Right atrium auricular region (tissue), 2 donors: ENCODE results near the gene EPB41. TPM values are rescaled to one million over a fixed set of nuclear protein-coding genes. Genes with fewer than 3 reads are reported as not detected.
"Not testable (repeated sequence)": the region's sequence is repeated elsewhere in the genome, so short reads cannot be mapped to it uniquely, and the experiment has no call there.

Experiments
- DNase-seq: peaks from one replicate; pipeline ENCODE4 v3.0.0-alpha.2; 2019; ENCODE audit warnings: low spot score
- H3K27ac ChIP-seq, 2 donors: fragments of 200-600 bp; sonication (generic); 1 replicate in 1 of 2; 2 replicates in 1 of 2; pipeline ENCODE4 v1.5.1; 2016 to 2019
- H3K27me3 ChIP-seq, 2 donors: fragments of 200-600 bp; sonication (generic); one replicate each; pipeline versions ENCODE4 v1.5.1 to v1.6.0; 2017 to 2019
- H3K36me3 ChIP-seq: fragments of 200-600 bp; sonication (generic); one replicate; pipeline ENCODE4 v1.5.1; 2016
- H3K4me1 ChIP-seq, 2 donors: fragments of 200-600 bp; sonication (generic); one replicate each; pipeline versions ENCODE4 v1.5.1 to v1.6.0; 2017 to 2019
- H3K4me3 ChIP-seq, 2 donors: fragments of 200-600 bp; sonication (generic); 1 replicate in 1 of 2; 2 replicates in 1 of 2; pipeline ENCODE4 v1.5.1; 2017 to 2019; ENCODE audit warnings: mild to moderate bottlenecking in 1 of 2, moderate library complexity in 1 of 2
- H3K9me3 ChIP-seq, 2 donors: fragments of 200-600 bp; sonication (generic); one replicate each; pipeline ENCODE4 v1.5.1; 2019
- CTCF ChIP-seq, 2 donors: fragments of 200-600 bp; sonication (generic); IDR thresholded peaks; one replicate each; pipeline ENCODE4 v1.5.1; 2019; ENCODE audit warnings: antibody characterized with exemption in 2 of 2
- total RNA-seq, 2 donors: library from RNA; depleted of rRNA; stranded (reverse); fragments of >200 nt; gene quantifications; one replicate each; pipeline ENCODE4 v1.1.0, GENCODE V29; 2016

EPB41 gene
- total RNA-seq, 2 donors from 2014 or later = 19.1 to 25.4 TPM

- Histone ChIP-seq H3K9me3 (no peaks in the 10 kb centered on the region), H3K4me3 (no peak overlapping the region), H3K27ac (no peak overlapping the region), H3K27me3 (no peaks in the 10 kb centered on the region), H3K36me3 (no peaks in the 10 kb centered on the region), H3K4me1 (no peaks in the 10 kb centered on the region)
- TF ChIP-seq CTCF (IDR thresholded peaks at IDR 0.05) = no peak
- DNase-seq = no peak
Measured at GRCh38 chr1:29084196-29084521, 169.8 kb downstream of the EPB41 start.

- H3K9me3 ChIP-seq = no peaks in the 10 kb centered on the region
- no peaks in the 10 kb centered on the region for H3K36me3 ChIP-seq
- no peak for TF ChIP-seq CTCF (IDR thresholded peaks at IDR 0.05)
- peaks cover 0 to 6% of the 10 kb centered on the region in 2 donors for H3K4me1 ChIP-seq
- no peak overlapping the region for H3K4me3 ChIP-seq
- DNase-seq = no peak
- H3K27me3 ChIP-seq = no peaks in the 10 kb centered on the region
- H3K27ac ChIP-seq = peak overlapping the region in 1 of 2 donors; percentile 46
Measured at GRCh38 chr1:29090937-29091618, 176.7 kb downstream of the EPB41 start.

- not testable (repeated sequence) for DNase-seq, H3K27me3 ChIP-seq, H3K27ac ChIP-seq, H3K4me3 ChIP-seq, H3K9me3 ChIP-seq, H3K36me3 ChIP-seq, H3K4me1 ChIP-seq
Measured at GRCh38 chr1:29092704-29093103, 178.3 kb downstream of the EPB41 start.

GRCh38 chr1:29094433-29094832 lies 180.1 kb downstream of the EPB41 start:
- no peak for DNase-seq
- H3K27ac ChIP-seq = no peak overlapping the region
- no peaks in the 10 kb centered on the region for H3K27me3 ChIP-seq
- no peak overlapping the region for H3K4me3 ChIP-seq
- no peaks in the 10 kb centered on the region for H3K9me3 ChIP-seq
- peaks cover 0 to 6% of the 10 kb centered on the region in 2 donors for H3K4me1 ChIP-seq
- no peaks in the 10 kb centered on the region for H3K36me3 ChIP-seq
- no peak for TF ChIP-seq CTCF (IDR thresholded peaks at IDR 0.05)

- no peak for DNase-seq
- Histone ChIP-seq H3K9me3 (no peaks in the 10 kb centered on the region), H3K27me3 (no peaks in the 10 kb centered on the region), H3K27ac (no peak overlapping the region), H3K4me3 (no peak overlapping the region), H3K36me3 (no peaks in the 10 kb centered on the region), H3K4me1 (peaks cover 0 to 6% of the 10 kb centered on the region in 2 donors)
- no peak for TF ChIP-seq CTCF (IDR thresholded peaks at IDR 0.05)
Measured at GRCh38 chr1:29094954-29095353, 180.6 kb downstream of the EPB41 start.

- H3K4me1 ChIP-seq = no peaks in the 10 kb centered on the region
- no peaks in the 10 kb centered on the region for H3K9me3 ChIP-seq
- TF ChIP-seq CTCF (IDR thresholded peaks at IDR 0.05) = no peak
- H3K27ac ChIP-seq = no peak overlapping the region
- H3K36me3 ChIP-seq = no peaks in the 10 kb centered on the region
- H3K4me3 ChIP-seq = no peak overlapping the region
- DNase-seq = no peak
- no peaks in the 10 kb centered on the region for H3K27me3 ChIP-seq
Measured at GRCh38 chr1:29096231-29096886, 182.0 kb downstream of the EPB41 start.
